ENCODE data around the gene UGT1A5.

UGT1A5 gene

GRCh38 chr2:233712611-233713261 lies at the start of gene UGT1A5:
Gene UGT1A5, plus strand, starts transcription at chr2:233712907. Its CDS starts 85 bp downstream, at chr2:233712992.
- DNase-seq, result no peak

DNA sequence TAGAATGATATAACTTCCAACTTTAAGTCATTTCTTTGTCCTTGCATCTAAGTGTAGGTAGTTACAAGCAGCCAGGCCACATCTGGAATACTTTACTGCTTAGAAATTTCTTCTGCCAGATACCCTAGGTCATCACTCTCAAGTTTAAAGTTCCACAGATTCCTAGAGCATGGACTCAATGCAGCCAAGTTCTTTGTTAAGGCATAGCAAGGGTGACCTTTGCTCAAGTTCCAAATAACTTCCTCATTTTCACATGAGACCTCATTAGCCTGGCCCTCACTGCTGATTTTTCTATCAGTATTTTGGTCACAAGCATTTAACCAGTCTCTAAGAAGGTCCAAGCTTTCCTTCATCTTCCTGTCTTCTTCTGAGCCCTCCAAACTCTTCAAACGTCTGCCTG lies 48.8 kb upstream of the UGT1A5 start:
- no peak for DNase-seq

GRCh38 chr2:233668605-233669260 lies 44.0 kb upstream of the UGT1A5 start:
- no peak for DNase-seq

DNA sequence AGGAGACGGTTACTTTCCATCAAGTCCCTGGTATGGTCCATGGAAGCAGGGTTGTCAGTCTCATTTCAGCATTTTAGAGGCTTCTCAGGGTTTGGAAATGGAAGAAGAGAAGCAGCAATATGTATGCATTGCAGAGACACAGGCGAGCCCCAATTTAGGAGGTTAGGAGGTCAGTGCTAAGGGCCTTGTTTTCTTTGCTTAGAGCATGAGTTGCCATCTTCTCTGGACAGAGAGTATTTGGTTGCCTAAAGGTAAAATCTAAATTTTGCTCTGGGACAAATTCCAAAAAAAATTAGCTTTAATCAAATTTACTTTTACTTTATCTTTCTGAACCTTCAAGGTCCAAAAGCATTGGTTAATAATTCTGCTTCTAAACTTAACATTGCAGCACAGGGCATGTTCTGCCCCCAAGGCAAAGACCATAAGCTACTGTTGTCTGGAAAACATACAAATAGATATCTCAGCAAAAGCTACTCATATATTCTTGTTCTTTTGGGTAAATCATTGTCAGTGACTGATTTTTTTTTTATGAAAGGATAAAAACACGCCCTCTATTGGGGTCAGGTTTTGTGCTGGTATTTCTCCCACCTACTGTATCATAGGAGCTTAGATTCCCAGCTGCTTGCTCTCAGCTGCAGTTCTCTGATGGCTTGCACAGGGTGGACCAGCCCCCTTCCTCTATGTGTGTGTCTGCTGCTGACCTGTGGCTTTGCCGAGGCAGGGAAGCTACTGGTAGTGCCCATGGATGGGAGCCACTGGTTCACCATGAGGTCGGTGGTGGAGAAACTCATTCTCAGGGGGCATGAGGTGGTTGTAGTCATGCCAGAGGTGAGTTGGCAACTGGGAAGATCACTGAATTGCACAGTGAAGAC lies 41.2 kb upstream of the UGT1A5 start, which contains the start of gene UGT1A9:
UGT1A9 (plus strand) TSS at position 609 of the 872 bp plus-strand sequence; CDS start at position 646, 37 bp downstream.
- DNase-seq, result no peak

DNA sequence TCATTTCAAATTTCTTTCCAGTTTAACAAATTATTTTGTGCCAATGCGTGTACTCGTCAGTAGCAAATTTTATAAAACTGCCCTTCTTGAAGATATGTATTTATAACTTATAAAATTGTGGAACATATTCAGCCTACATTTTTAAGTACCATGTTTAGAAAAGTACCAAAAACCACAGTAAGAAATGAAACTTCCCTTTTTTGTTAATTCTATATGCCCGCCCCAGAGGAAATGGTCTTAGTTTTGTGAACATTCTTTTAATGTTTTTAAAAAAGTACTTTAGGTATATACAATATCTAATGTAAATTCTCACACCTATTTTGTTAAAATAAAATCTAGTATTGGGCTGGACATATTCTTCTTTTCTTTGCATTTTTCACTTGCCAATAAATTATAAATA lies 39.8 kb upstream of the UGT1A5 start:
- DNase-seq, result no peak

DNA sequence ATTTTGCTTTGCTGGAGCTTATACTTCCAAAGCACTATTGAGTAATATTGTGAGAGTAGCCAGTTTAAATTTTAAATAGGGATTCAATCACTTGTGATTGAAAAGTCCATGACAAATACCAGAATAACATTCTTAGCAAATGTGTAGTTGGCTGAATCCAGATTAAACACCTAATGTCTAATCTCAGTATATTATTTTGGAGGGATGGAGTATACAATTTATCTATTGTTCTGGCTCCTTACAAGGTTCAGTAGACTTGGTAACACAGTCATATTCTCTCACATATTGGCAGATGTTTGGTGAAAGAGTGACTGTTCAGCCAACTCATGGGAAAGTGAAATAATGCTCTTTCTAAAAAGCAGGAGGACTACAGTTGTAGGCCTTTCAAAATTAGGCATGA lies 38.8 kb upstream of the UGT1A5 start:
- DNase-seq, result no peak

DNA sequence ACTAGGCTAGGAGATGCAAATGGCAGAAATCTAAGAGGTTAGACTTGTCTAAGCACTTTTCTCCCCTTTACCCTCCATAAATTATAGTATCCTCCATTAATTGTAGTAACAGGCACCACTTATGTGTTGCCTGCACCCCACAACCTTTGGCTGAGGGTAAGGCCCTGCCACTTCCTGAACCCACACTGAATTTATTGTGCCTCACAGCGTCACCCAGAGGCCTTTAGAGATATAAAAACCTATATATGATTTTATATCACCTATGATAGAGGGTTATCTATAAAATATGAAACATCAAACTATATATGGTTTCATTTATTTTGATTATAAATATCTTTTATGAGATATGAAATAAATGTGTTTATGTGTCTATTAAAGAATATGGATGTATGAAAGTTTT lies 38.4 kb upstream of the UGT1A5 start:
- DNase-seq, result no peak

- DNase-seq, result no peak
Observed at GRCh38 chr2:233674995-233675394, 37.7 kb upstream of the UGT1A5 start.

DNA sequence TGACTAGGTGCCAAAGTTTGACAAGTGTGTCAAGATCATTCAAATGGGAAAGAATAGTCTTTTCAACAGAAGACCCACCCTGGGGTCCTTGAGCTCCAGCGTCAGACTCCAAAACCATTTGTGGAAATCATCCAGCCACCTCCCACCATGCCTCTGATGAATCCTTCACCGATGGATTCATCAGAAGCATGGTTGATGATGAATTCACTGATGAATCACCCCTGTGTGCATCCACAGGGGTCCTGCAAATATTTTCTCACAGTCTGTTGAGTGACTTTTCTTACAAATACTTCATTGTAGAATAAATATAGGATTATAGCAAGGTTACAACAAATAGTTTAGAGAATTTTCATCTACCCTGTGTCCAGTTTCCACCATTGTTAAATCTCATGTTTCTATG lies 36.7 kb upstream of the UGT1A5 start:
- no peak for DNase-seq

GRCh38 chr2:233679196-233679595 lies 33.5 kb upstream of the UGT1A5 start:
- DNase-seq, result no peak

DNA sequence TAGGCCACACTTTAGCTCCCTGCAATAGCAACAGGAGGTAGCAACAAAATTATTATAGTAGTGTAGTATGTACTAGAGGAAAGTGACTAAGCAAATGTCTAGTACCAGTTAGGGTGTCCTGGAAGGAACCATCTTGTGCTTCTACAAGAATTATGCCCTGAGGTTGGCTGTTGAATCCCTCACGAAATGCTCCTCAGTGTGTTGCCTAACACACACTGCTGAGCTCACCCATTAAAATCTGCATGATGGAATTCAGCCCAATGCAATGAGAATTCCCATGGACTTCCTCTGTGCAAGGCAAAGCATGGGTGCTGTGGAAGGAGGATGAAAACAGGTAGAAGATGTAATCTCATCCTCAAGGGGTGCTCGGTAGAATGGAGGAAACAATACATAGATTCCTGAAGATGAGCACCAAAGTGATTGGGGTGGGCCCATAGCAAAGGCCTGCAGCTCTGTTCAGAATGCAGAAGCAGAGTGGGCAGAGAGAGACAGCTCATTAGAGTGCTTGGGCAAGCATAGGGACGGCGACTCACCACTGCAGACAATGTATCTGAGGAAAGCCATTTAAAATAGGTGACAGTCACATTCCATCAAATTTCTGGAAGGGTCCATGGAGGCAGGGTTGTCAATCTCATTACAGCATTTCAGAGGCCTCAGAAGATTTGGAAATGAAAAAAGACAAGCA lies 32.2 kb upstream of the UGT1A5 start:
- no peak for DNase-seq

DNA sequence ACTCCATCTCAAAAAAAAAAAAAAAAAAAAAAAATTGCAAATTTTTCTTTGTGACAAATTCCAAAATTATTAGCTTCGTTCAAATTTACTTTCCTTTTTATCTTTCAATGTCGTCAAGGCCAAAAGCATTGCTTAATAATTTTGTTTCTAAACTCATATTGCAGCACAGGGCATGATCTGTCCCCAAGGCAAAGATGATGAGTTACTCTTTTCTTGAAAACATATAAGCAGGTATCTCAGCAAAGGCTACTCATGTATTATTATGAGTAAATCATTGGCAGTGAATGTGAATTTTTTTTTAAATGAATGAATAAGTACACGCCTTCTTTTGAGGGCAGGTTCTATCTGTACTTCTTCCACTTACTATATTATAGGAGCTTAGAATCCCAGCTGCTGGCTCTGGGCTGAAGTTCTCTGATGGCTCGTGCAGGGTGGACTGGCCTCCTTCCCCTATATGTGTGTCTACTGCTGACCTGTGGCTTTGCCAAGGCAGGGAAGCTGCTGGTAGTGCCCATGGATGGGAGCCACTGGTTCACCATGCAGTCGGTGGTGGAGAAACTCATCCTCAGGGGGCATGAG lies 31.1 kb upstream of the UGT1A5 start, which contains the start of gene UGT1A7:
UGT1A7 (plus strand) TSS at position 381 of the 579 bp plus-strand sequence; CDS start at position 418, 37 bp downstream.
- DNase-seq, result no peak

DNA sequence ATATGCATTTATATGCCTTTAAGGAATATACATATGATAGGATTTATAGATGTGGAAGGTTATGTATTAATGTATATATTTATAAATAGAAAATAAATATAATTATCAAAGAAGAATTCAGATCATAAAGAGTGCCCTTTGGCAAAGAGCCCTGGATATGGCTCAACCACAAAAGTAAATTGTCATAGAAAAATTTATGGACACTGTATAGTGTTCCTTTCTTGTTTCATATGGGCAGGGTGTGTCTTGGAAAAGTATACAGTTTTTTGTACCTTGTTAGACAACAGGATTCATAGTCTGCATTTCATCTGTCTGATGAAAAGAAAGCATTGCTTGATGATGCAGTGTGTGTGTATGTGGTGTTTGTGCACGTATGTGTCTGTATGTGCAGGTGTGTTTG lies 28.1 kb upstream of the UGT1A5 start:
- DNase-seq, result no peak

DNA sequence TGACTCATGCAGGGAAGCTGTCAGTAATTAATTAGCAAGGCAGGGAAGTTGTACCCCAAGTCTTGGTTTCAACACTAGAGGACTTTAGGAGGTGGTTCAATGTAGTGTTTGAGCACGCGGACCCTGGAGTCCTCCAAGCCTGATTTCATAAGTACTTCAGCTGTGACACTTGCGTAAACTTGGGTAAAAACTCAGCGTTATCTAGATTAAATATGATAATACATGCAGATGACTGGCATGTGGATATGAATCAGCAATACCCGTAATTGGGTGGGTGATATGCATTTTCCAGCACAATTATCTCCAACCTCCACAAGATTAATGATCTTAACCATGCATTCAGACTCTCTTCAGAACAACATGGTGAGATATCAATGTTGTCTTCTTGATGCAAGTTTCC lies 25.8 kb upstream of the UGT1A5 start:
- no peak for DNase-seq

- no peak for DNase-seq
Observed at GRCh38 chr2:233688341-233688740, 24.4 kb upstream of the UGT1A5 start.

DNA sequence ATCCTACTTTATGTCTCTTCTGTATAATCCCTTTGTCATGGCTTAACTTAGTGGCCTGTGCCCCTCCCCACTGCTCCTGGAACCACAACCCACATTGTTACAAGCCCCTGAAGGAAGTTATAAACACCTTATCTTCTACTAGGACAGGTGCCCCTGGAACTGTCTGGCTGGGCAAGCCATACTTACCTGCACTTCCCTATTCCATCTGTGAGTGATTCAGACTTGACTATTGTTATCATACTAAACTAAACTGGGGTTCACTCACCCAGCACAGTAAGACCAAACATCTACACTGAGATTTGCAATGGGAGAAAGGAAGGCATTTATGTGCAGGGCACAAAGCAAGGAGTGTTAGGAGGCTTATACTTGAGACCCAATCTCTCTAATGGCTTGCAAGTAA lies 23.7 kb upstream of the UGT1A5 start:
- no peak for DNase-seq

DNA sequence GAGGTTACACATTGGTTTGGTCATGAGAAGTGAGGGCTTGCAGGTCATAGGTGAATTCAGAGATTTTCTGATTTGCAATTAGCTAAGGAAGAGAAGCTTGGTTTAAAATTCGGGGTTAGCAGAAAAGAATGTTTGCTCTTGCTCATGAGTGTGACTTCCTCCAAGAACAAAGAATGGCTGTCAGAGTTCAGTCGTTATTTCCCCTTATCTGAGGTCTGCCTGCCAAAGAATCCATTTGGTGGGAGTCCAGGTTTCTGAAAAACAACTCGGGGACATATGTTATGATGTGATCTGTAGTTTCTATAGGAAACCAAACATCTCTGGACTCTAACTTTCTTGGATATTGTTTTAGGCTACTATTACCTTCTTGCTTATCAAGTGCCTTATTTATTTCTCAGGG lies 23.2 kb upstream of the UGT1A5 start:
- no peak for DNase-seq

DNA sequence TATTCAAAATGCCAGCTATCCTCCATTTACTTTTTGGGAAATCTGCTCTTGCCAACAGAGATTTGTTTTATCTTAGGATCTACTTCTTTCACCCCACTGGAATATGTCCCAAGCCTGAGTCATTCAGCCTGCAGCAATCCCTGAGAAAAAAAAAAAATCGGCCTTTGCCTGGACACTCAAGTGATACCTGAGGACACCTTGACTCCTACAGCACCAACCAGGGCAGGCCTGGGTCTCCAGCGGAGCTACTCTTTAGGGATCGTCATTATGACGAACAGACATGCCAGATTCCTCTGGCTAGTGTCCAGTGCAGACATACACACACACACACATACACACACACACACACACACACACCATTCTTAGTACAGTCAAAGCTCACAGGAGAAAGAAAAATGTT lies 22.3 kb upstream of the UGT1A5 start:
- no peak for DNase-seq

DNA sequence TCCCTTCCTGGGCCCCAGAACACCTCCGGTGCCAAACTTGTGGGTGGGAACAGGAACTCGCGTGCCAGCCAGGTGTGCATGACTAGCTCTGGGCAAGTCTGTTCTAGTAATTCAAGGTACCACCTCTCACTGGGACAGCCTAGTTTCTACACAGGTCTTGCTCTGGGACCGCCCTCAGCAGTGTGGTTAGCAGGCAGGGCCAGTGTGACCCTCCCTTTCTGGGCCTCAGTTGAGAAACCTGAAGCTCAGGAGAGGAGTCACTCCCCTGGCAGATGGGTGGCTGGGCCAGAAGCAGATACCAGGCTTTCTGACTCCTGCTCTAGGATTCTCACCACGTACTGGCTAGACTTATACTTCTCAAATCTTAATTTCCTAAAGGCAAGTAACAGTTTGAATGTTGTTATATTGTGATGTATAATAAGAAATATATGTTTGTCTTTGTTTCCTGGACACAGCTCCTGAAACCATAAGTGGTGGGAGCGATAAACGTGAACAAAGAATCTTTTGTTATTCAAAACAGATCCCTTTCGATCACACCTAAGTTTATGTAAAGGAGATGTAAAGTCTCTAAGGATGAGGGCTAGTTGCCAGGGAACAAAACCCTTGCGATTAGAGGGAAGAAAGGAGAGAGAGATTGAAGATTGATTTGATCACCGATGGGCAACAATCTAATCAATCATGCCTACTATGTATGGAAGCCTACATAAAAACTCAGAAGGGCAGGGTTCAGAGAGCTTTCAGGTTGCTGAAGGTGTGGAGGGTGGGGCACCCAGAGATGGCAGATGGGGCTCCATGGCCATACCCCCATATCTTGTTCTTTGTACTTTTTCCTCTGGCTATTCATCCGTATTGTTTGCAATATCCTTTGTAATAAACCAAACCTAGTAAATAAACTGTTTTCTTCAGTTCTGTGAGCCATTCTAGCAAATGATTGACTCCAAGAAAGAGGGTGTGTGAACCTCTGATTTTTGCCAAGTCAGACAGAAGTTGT lies 21.0 kb upstream of the UGT1A5 start:
- no peak for DNase-seq

DNA sequence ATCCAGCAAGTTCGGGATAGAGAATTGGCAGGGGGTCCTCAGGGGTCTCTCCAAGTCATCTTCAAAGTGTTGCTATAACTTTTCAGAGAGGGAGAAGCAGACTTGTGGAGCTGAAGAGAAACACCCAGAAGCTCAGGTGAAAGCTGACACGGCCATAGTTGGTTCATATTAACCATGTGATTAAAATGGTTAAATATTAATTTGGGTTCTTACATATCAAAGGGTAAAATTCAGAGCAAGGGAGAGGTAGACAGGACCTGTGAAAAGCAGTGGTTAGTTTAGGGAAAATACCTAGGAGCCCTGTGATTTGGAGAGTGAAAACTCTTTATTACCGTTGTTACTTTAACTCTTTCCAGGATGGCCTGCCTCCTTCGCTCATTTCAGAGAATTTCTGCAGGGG lies 20.1 kb upstream of the UGT1A5 start, which contains the start of gene UGT1A6:
UGT1A6 (plus strand) TSS at position 243 of the 400 bp plus-strand sequence; CDS start at position 358, 115 bp downstream.
- DNase-seq, result no peak

- no peak for DNase-seq
Observed at GRCh38 chr2:233693963-233694362, 18.7 kb upstream of the UGT1A5 start.

Data from NCI-H1092 treated with DMSO at 0.1 percent for 48 hours (cell line).